ENCODE results near the gene GSG1L. TPM values are rescaled to one million over a fixed set of nuclear protein-coding genes. Genes with fewer than 3 reads are reported as not detected.

Gene GSG1L
- total RNA-seq, 4 donors from 2014 or later, result not detected

GRCh38 chr16:27817038-27817437 lies 246.5 kb downstream of the GSG1L start:
- no peak for TF ChIP-seq CTCF (IDR thresholded peaks at IDR 0.05)
- DNase-seq (ENCODE audit: low spot score), result no peak
- ATAC-seq (ENCODE audit: low FRiP score), result no peak

- no peak for DNase-seq (ENCODE audit: low spot score)
- ATAC-seq (ENCODE audit: low FRiP score), result no peak
- TF ChIP-seq CTCF (IDR thresholded peaks at IDR 0.05), result no peak
Observed at GRCh38 chr16:27816561-27816960, 247.0 kb downstream of the GSG1L start.

GRCh38 chr16:27813591-27813990 lies 249.9 kb downstream of the GSG1L start:
- ATAC-seq (ENCODE audit: low FRiP score) (no peak), DNase-seq (ENCODE audit: low spot score) (no peak)
- TF ChIP-seq CTCF (IDR thresholded peaks at IDR 0.05), result no peak

DNA sequence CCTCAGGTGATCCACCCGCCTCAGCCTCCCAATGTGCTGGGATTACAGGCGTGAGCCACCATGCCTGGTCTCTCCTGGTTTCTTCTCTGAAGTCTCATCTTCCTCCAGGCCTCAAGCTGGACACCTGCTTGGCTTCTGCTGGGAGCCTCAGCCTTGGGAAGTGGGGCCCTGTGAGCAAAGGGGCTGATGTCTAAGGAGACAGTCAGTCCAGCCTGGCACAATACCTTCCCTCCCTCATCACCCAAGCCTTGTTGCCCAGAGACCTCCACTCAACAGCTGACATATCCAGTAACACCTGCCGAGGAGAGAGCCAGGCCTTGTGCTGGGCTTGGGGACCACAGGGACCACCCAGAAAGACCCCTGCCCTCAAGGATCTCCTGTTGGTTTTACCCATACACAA lies 251.6 kb downstream of the GSG1L start:
- TF ChIP-seq CTCF (IDR thresholded peaks at IDR 0.05), result no peak
- no peak for DNase-seq (ENCODE audit: low spot score)
- no peak for ATAC-seq (ENCODE audit: low FRiP score)

GRCh38 chr16:27806986-27807385 lies 256.5 kb downstream of the GSG1L start:
- DNase-seq (ENCODE audit: low spot score) (no peak), ATAC-seq (ENCODE audit: low FRiP score) (no peak)
- TF ChIP-seq CTCF (IDR thresholded peaks at IDR 0.05), result no peak

- ATAC-seq (ENCODE audit: low FRiP score), result no peak
- DNase-seq (ENCODE audit: low spot score), result no peak
- TF ChIP-seq CTCF (IDR thresholded peaks at IDR 0.05), result no peak
Observed at GRCh38 chr16:27806388-27806787, 257.1 kb downstream of the GSG1L start.

DNA sequence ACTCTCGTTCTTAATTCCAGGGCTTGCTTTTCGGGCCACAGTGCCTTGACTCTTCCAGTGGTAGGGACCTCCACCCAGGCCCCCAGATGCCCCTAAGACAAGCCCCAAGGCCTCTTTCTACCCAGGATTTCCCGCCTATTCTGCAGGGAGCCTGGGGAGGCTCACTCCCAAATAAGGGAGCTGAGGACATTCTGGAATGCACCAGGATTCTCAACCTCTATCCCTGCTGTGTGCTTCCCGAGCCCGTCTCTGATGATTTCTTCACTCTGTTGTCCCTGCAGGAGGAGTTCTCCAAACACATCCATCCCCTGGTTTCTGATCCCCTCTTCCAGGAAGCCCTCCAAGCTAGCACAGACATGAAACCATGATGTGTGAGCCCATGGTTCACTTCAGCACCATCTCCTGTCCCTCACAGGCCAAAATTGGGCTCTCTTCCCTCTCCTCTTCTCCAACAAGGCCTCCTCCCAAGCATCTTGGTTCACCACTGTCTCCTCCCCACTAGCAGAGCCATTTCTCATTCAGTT lies 257.6 kb downstream of the GSG1L start:
- ATAC-seq (ENCODE audit: low FRiP score) (no peak), DNase-seq (ENCODE audit: low spot score) (no peak)
- no peak for TF ChIP-seq CTCF (IDR thresholded peaks at IDR 0.05)

All from omental fat pad (tissue), 4 donors.